Fibroblast of skin of abdomen (primary cell): ENCODE results near the gene ZFYVE19.
"Not testable (repeated sequence)": the region's sequence is repeated elsewhere in the genome, so short reads cannot be mapped to it uniquely, and the experiment has no call there.

ENCODE experiments used
- DNase-seq: peaks from one replicate; pipeline ENCODE4 v3.0.0-alpha.2; 2013

Gene ZFYVE19

GRCh38 chr15:40847223-40847961 lies 40.5 kb downstream of the ZFYVE19 start:
- no peak for DNase-seq

GRCh38 chr15:40850576-40851112 lies 43.8 kb downstream of the ZFYVE19 start:
- no peak for DNase-seq

GRCh38 chr15:40852529-40852928 lies 45.6 kb downstream of the ZFYVE19 start:
- DNase-seq, result no peak

- no peak for DNase-seq
These were observed 46.5 kb downstream of the ZFYVE19 start for GRCh38 chr15:40853241-40853890.

- no peak for DNase-seq
These were observed 47.3 kb downstream of the ZFYVE19 start for GRCh38 chr15:40854161-40854560.

GRCh38 chr15:40855706-40856234 lies 48.9 kb downstream of the ZFYVE19 start:
- no peak for DNase-seq

GRCh38 chr15:40856746-40857145 lies 49.9 kb downstream of the ZFYVE19 start:
- no peak for DNase-seq

GRCh38 chr15:40857601-40858341 lies 50.9 kb downstream of the ZFYVE19 start:
- DNase-seq, result peak; percentile 58

- DNase-seq, result no peak
These were observed 51.8 kb downstream of the ZFYVE19 start for GRCh38 chr15:40858706-40859105.

- DNase-seq, result peak; percentile 52
These were observed 52.4 kb downstream of the ZFYVE19 start for GRCh38 chr15:40859206-40859851.

GRCh38 chr15:40861147-40861546 lies 54.3 kb downstream of the ZFYVE19 start:
- DNase-seq, result not testable (repeated sequence)

GRCh38 chr15:40863660-40864270 lies 56.9 kb downstream of the ZFYVE19 start:
- DNase-seq, result no peak
